IMR-90 (cell line): ENCODE data around the gene FNDC3B. TPM values are rescaled to one million over a fixed set of nuclear protein-coding genes. Genes with fewer than 3 reads are reported as not detected.

Source experiments
- ATAC-seq: fragments of 200-7000 bp; cut with Tn5 transposase; 2 replicates; pipeline ENCODE4 v1.9.1; 2020; ENCODE audit warnings: low read depth, mild to moderate bottlenecking, moderate library complexity
- BruUV-seq: library from RNA; stranded (reverse); fragments of 400-500 nt; replicated peaks from 2 replicates; lab custom pipeline; 2021; lab: Mats Ljungman, UMichigan
- CTCF ChIA-PET: fragments of 300-600 bp; formaldehyde crosslinking; extraction: SDS; loops from one replicate; lab custom pipeline; 2021; ENCODE audit warnings: antibody characterized with exemption; lab: Yijun Ruan, JAX
- POLR2A ChIA-PET: fragments of 300-600 bp; sonication (Branson Sonifier 250); formaldehyde crosslinking; loops from one replicate; lab custom pipeline; 2022; ENCODE audit warnings: antibody characterized with exemption; ENCODE audit not compliant: unreplicated experiment; lab: Charles Lee
- DNase-seq: peaks from one replicate; pipeline ENCODE4 v3.0.0; 2013
- H2AFZ ChIP-seq: replicated peaks from 2 replicates; pipeline ENCODE3; 2013; ENCODE audit warnings: low read length, mild to moderate bottlenecking; ENCODE audit not compliant: poor library complexity
- H2AK5ac ChIP-seq: 2 replicates; pipeline ENCODE4 v1.6.1; 2013; ENCODE audit warnings: low read depth, low read length, inconsistent platforms
- H2AK9ac ChIP-seq: replicated peaks from 2 replicates; pipeline ENCODE3; 2013; ENCODE audit warnings: mild to moderate bottlenecking, low read depth, low read length, moderate library complexity; ENCODE audit not compliant: poor library complexity
- H2BK120ac ChIP-seq: 2 replicates; pipeline ENCODE4 v1.6.1; 2013; ENCODE audit warnings: low read depth, low read length, inconsistent platforms
- H2BK15ac ChIP-seq: 3 replicates; pipeline ENCODE4 v1.6.1; 2013; ENCODE audit warnings: low read depth, low read length, inconsistent platforms
- H2BK20ac ChIP-seq: 2 replicates; pipeline ENCODE4 v1.6.1; 2013; ENCODE audit warnings: low read depth, mild to moderate bottlenecking, inconsistent platforms, low read length, moderate library complexity
- H2BK5ac ChIP-seq: 2 replicates; pipeline ENCODE4 v1.6.1; 2013; ENCODE audit warnings: mild to moderate bottlenecking, low read depth, low read length, inconsistent platforms; ENCODE audit not compliant: poor library complexity, severe bottlenecking
- H3K14ac ChIP-seq: replicated peaks from 2 replicates; pipeline ENCODE4 v1.6.1; 2013; ENCODE audit warnings: low read depth, low read length, inconsistent platforms
- H3K18ac ChIP-seq: 2 replicates; pipeline ENCODE4 v1.6.1; 2013; ENCODE audit warnings: low read depth, low read length, control low read depth
- H3K23ac ChIP-seq: 2 replicates; pipeline ENCODE4 v1.6.1; 2013; ENCODE audit warnings: low read depth, low read length, inconsistent platforms
- H3K27ac ChIP-seq: 2 replicates; pipeline ENCODE4 v1.5.1; 2013; ENCODE audit warnings: mild to moderate bottlenecking, control low read depth, low read length; ENCODE audit not compliant: insufficient read depth
- H3K27me3 ChIP-seq: 2 replicates; pipeline ENCODE4 v1.6.1; 2013; ENCODE audit warnings: low read length; ENCODE audit not compliant: control insufficient read depth, insufficient read depth
- H3K36me3 ChIP-seq: 2 replicates; pipeline ENCODE4 v1.6.1; 2013; ENCODE audit warnings: low read length, mixed read lengths; ENCODE audit not compliant: control insufficient read depth, insufficient read depth
- H3K4ac ChIP-seq: 2 replicates; pipeline ENCODE4 v1.6.1; 2013; ENCODE audit warnings: low read depth, low read length, inconsistent platforms
- H3K4me1 ChIP-seq: 2 replicates; pipeline ENCODE4 v1.6.1; 2013; ENCODE audit warnings: low read length, mixed read lengths; ENCODE audit not compliant: control insufficient read depth, insufficient read depth
- H3K4me2 ChIP-seq: 2 replicates; pipeline ENCODE4 v1.6.1; 2013; ENCODE audit warnings: low read depth, mild to moderate bottlenecking, control low read depth, low read length, moderate library complexity
- H3K4me3 ChIP-seq: 2 replicates; pipeline ENCODE4 v1.5.1; 2013; ENCODE audit warnings: low read depth, mild to moderate bottlenecking, control low read depth, low read length, moderate library complexity; ENCODE audit not compliant: insufficient read depth
- H3K56ac ChIP-seq: 2 replicates; pipeline ENCODE4 v1.6.1; 2013; ENCODE audit warnings: low read length, inconsistent platforms; ENCODE audit not compliant: insufficient read depth; ENCODE audit errors: extremely low read depth
- H3K79me1 ChIP-seq, 2 experiments: 2 replicates each; pipeline ENCODE4 v1.6.1; 2013; ENCODE audit warnings: low read length in 2 of 2, inconsistent platforms in 1 of 2, low read depth in 1 of 2
- H3K9ac ChIP-seq: 2 replicates; pipeline ENCODE4 v1.6.1; 2013; ENCODE audit warnings: low read depth, low read length, control low read depth
- H3K9me1 ChIP-seq: 2 replicates; pipeline ENCODE4 v1.6.1; 2013; ENCODE audit warnings: low read length, inconsistent platforms; ENCODE audit not compliant: insufficient read depth
- H3K9me3 ChIP-seq: 2 replicates; pipeline ENCODE4 v1.6.1; 2013; ENCODE audit warnings: low read length; ENCODE audit not compliant: control insufficient read depth, insufficient read depth
- H4K20me1 ChIP-seq: 2 replicates; pipeline ENCODE4 v1.6.1; 2013; ENCODE audit warnings: low read length, inconsistent platforms; ENCODE audit not compliant: insufficient read depth
- H4K5ac ChIP-seq: 2 replicates; pipeline ENCODE4 v1.6.1; 2013; ENCODE audit warnings: mild to moderate bottlenecking, low read depth, low read length, control low read depth
- H4K8ac ChIP-seq, 2 experiments: 2 replicates each; pipeline ENCODE4 v1.6.1; 2013; ENCODE audit warnings: low read depth in 2 of 2, low read length in 2 of 2, control low read depth in 1 of 2, inconsistent platforms in 1 of 2
- H4K91ac ChIP-seq: 2 replicates; pipeline ENCODE4 v1.6.1; 2013; ENCODE audit warnings: low read depth, low read length, inconsistent platforms; ENCODE audit not compliant: insufficient read depth
- CHD1 ChIP-seq: IDR thresholded peaks from 2 replicates; pipeline ENCODE4 v1.6.1; 2012; ENCODE audit warnings: low read depth, low read length, improper control_type of control experiment
- MAFK ChIP-seq: IDR thresholded peaks from 2 replicates; pipeline ENCODE4 v1.6.1; 2012; ENCODE audit warnings: low read depth, low read length, improper control_type of control experiment
- MXI1 ChIP-seq: IDR thresholded peaks from 2 replicates; pipeline ENCODE4 v1.6.1; 2012; ENCODE audit warnings: low read depth, mild to moderate bottlenecking, low read length, moderate library complexity, borderline replicate concordance
- NFE2L2 ChIP-seq: fragments of 150-350 bp; IDR thresholded peaks from 2 replicates; pipeline ENCODE4 v1.6.1; 2016; ENCODE audit warnings: low read depth, mild to moderate bottlenecking, low read length
- RAD21 ChIP-seq: IDR thresholded peaks from 2 replicates; pipeline ENCODE4 v1.6.1; 2012; ENCODE audit warnings: low read length, improper control_type of control experiment
- RCOR1 ChIP-seq: IDR thresholded peaks from 2 replicates; pipeline ENCODE4 v1.6.1; 2012; ENCODE audit warnings: mild to moderate bottlenecking, low read length, improper control_type of control experiment; ENCODE audit not compliant: insufficient replicate concordance
- WGBS, 2 experiments: methylation state at CpG; one replicate each; pipeline versions ENCODE4 v1.1.5 to v1.1.7; 2013; ENCODE audit warnings: missing lambda C conversion rate in 2 of 2; ENCODE audit not compliant: insufficient read length in 1 of 2; ENCODE audit errors: extremely low coverage in 2 of 2; 5-methylcytosine and 5-hydroxymethylcytosine counted together
- dilution Hi-C: fragments of 300-500 bp; cut with HindIII; formaldehyde crosslinking; loops from one replicate; pipeline ENCODE4 v1.14.3; 2018; ENCODE audit warnings: low sequenced_read_pairs; ENCODE audit not compliant: unreplicated experiment
- in situ Hi-C: fragments of 300-500 bp; cut with MboI; formaldehyde crosslinking; loops from 3 replicates; pipeline ENCODE4 v1.14.3; 2019; ENCODE audit warnings: low sequenced_read_pairs, inconsistent platforms, mixed read lengths
- intact Hi-C: fragments of 100-400 bp; cut with micrococcal nuclease; formaldehyde crosslinking; loops from 2 replicates; pipeline ENCODE4 v1.10.0; 2022
- polyA plus RNA-seq, 3 experiments: library from polyadenylated mRNA; depleted of rRNA; stranded (reverse); fragments of >200 nt; gene quantifications; 2 replicates each; pipeline ENCODE4 v1.2.3, GENCODE V29; 2012; ENCODE audit warnings: low replicate concordance in 1 of 3
- total RNA-seq: library from RNA; depleted of rRNA; stranded (reverse); fragments of >200 nt; gene quantifications from 2 replicates; pipeline ENCODE4 v1.2.3, GENCODE V29; 2012
- TF ChIP-seq, protein P1 (sequence below): fragments of 150-350 bp; IDR thresholded peaks from 2 replicates; pipeline ENCODE4 v1.6.1; 2016; ENCODE audit warnings: low read depth, mild to moderate bottlenecking, low read length, moderate library complexity, borderline replicate concordance

The FNDC3B gene
- total and polyA plus RNA-seq, 2 of the 4 experiments (the other 2 are of a cell fraction), result 23.9 to 150 TPM

DNA sequence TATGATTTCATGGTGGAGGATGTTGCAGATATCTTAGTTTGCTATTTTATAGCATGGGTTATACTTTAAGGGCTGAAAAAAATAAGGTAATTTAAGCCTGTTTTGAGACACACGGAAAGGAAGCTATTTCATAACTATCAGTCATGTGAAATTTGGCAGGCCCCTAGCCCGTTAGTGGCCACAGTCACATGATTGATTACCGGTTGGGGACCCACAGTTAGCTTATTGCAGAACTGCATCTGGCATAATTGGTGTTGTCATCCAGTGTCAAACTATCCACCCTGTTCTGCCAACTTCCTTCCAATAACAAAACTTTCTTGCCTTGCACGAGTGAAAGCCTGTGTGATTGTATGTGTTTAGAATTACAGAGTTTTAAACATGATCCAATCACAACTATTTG, 35.2 kb downstream of the FNDC3B start:
- dilution Hi-C loops (no loop called here), intact Hi-C loops (no loop called here), in situ Hi-C loops (no loop called here)
- Histone ChIP-seq H4K8ac (no peak overlapping the region), H4K5ac (no peak overlapping the region), H3K9me1 (peaks cover 29% of the 10 kb centered on the region), H3K4me1 (peaks cover 8% of the 10 kb centered on the region), H3K4me2 (no peak overlapping the region), H2AFZ (no peak overlapping the region), H3K56ac (no peak overlapping the region), H2AK5ac (no peak overlapping the region), H3K14ac (no peak overlapping the region), H3K27ac (no peak overlapping the region), H3K23ac (no peak overlapping the region), H3K36me3 (peaks cover 12% of the 10 kb centered on the region), H3K18ac (no peak overlapping the region), H3K4ac (no peak overlapping the region), H3K9me3 (no peaks in the 10 kb centered on the region), H2BK5ac (no peak overlapping the region), H4K91ac (no peak overlapping the region), H3K79me1 (peaks cover 40 to 84% of the 10 kb centered on the region in 2 experiments), H2BK15ac (no peak overlapping the region), H2AK9ac (no peak overlapping the region), H3K4me3 (no peak overlapping the region), H4K20me1 (peaks cover 89% of the 10 kb centered on the region), H2BK120ac (no peak overlapping the region), H3K27me3 (no peaks in the 10 kb centered on the region), H2BK20ac (no peak overlapping the region), H3K9ac (no peak overlapping the region)
- ChIA-PET CTCF (interaction anchor here (0.5 kb wide), 1 partner anchor 17 kb away, joined by 4 read pairs; no protein-coding TSS in a partner anchor), POLR2A (no interaction called here)
- DNase-seq (no peak), ATAC-seq (no peak)
- TF ChIP-seq MXI1 (no peak), RCOR1 (no peak), RAD21 (no peak), CHD1 (no peak), NFE2L2 (no peak), MAFK (no peak)
- TF ChIP-seq, protein P1, sequence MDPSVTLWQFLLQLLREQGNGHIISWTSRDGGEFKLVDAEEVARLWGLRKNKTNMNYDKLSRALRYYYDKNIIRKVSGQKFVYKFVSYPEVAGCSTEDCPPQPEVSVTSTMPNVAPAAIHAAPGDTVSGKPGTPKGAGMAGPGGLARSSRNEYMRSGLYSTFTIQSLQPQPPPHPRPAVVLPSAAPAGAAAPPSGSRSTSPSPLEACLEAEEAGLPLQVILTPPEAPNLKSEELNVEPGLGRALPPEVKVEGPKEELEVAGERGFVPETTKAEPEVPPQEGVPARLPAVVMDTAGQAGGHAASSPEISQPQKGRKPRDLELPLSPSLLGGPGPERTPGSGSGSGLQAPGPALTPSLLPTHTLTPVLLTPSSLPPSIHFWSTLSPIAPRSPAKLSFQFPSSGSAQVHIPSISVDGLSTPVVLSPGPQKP, result no peak
- no TSS peak for BruUV-seq
- no CpG with 5 or more reads among the region's 4 CpGs for WGBS, 2 experiments
